Liver (tissue), 3 donors: ENCODE results near the gene IL17RB.

Source experiments
- EGR1 ChIP-seq, 2 donors: IDR thresholded peaks; 2 replicates each; pipeline ENCODE4 v1.6.1; 2016 to 2018; ENCODE audit warnings: antibody characterized with exemption in 2 of 2, low read depth in 2 of 2
- GABPA ChIP-seq, 2 donors: IDR thresholded peaks in 1 of 2; conservative IDR thresholded peaks in 1 of 2; 2 replicates each; pipeline ENCODE4 v1.6.1; 2016; ENCODE audit warnings: antibody characterized with exemption in 2 of 2, mild to moderate bottlenecking in 1 of 2, moderate library complexity in 1 of 2
- HNF4A ChIP-seq, 2 donors: conservative IDR thresholded peaks; 2 replicates each; pipeline ENCODE4 v1.6.1; 2016; ENCODE audit warnings: antibody characterized with exemption in 2 of 2, mild to moderate bottlenecking in 2 of 2
- JUND ChIP-seq, 2 donors: IDR thresholded peaks; 2 replicates each; pipeline ENCODE4 v1.6.1; 2016; ENCODE audit warnings: antibody characterized with exemption in 2 of 2
- RAD21 ChIP-seq, 2 donors: IDR thresholded peaks; 2 replicates each; pipeline ENCODE4 v1.6.1; 2016; ENCODE audit warnings: antibody characterized with exemption in 2 of 2, mild to moderate bottlenecking in 2 of 2
- SP1 ChIP-seq: IDR thresholded peaks from 2 replicates; pipeline ENCODE4 v1.6.1; 2018; ENCODE audit warnings: antibody characterized with exemption, mild to moderate bottlenecking
- YY1 ChIP-seq: IDR thresholded peaks from 2 replicates; pipeline ENCODE4 v1.6.1; 2016; ENCODE audit warnings: antibody characterized with exemption, mild to moderate bottlenecking
- TF ChIP-seq, protein P1 (sequence below): IDR thresholded peaks from 2 replicates; pipeline ENCODE4 v1.6.1; 2016; ENCODE audit warnings: antibody characterized with exemption
- TF ChIP-seq, protein P2 (sequence below): fragments of 150-350 bp; IDR thresholded peaks from 2 replicates; pipeline ENCODE4 v1.5.1; 2017; ENCODE audit warnings: improper control_type of control experiment, low read depth, low read length; ENCODE audit not compliant: missing input control
- TF ChIP-seq, protein P3 (sequence below): IDR thresholded peaks from 2 replicates; pipeline ENCODE4 v1.6.1; 2016; ENCODE audit warnings: antibody characterized with exemption
- TF ChIP-seq, protein P4 (sequence below): IDR thresholded peaks from 2 replicates; pipeline ENCODE4 v1.6.1; 2016; ENCODE audit warnings: antibody characterized with exemption, mild to moderate bottlenecking
- donor health status: healthy.
- donor health status: healthy.

DNA sequence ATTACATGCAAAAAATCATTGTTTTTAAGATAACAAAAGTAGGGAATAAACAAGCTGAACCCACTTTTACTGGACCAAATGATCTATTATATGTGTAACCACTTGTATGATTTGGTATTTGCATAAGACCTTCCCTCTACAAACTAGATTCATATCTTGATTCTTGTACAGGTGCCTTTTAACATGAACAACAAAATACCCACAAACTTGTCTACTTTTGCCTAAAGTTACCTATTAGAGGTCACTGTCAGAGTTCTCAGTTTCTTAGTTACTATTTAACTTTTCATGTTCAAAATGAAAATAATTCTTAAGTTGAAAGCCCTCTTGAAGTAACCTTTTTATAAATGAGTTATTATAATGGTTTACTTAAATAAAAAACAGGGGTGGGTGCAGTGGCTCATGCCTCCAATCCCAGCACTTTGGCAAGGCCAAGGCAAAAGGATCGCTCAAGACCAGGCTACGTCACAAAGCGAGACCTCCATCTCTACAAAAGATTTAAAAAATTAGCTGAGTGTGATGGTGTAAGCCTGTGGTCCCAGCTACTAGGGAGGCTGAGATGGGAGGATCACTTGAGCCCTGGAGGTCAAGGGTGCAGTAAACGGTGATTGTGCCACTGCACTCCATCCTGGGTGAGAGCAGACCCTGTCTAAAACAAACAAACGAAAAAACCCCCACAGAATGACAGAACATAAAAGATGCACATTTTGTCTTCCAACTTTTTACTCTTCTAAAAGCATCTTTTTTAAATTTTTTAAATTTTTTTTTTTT, 19.5 kb downstream of the IL17RB start:
- TF ChIP-seq, protein P1, sequence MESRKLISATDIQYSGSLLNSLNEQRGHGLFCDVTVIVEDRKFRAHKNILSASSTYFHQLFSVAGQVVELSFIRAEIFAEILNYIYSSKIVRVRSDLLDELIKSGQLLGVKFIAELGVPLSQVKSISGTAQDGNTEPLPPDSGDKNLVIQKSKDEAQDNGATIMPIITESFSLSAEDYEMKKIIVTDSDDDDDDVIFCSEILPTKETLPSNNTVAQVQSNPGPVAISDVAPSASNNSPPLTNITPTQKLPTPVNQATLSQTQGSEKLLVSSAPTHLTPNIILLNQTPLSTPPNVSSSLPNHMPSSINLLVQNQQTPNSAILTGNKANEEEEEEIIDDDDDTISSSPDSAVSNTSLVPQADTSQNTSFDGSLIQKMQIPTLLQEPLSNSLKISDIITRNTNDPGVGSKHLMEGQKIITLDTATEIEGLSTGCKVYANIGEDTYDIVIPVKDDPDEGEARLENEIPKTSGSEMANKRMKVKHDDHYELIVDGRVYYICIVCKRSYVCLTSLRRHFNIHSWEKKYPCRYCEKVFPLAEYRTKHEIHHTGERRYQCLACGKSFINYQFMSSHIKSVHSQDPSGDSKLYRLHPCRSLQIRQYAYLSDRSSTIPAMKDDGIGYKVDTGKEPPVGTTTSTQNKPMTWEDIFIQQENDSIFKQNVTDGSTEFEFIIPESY, result no peak
- TF ChIP-seq, protein P2, sequence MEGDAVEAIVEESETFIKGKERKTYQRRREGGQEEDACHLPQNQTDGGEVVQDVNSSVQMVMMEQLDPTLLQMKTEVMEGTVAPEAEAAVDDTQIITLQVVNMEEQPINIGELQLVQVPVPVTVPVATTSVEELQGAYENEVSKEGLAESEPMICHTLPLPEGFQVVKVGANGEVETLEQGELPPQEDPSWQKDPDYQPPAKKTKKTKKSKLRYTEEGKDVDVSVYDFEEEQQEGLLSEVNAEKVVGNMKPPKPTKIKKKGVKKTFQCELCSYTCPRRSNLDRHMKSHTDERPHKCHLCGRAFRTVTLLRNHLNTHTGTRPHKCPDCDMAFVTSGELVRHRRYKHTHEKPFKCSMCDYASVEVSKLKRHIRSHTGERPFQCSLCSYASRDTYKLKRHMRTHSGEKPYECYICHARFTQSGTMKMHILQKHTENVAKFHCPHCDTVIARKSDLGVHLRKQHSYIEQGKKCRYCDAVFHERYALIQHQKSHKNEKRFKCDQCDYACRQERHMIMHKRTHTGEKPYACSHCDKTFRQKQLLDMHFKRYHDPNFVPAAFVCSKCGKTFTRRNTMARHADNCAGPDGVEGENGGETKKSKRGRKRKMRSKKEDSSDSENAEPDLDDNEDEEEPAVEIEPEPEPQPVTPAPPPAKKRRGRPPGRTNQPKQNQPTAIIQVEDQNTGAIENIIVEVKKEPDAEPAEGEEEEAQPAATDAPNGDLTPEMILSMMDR, result no peak
- TF ChIP-seq RAD21 (IDR thresholded peaks at IDR 0.05), result no peak
- TF ChIP-seq, protein P3, sequence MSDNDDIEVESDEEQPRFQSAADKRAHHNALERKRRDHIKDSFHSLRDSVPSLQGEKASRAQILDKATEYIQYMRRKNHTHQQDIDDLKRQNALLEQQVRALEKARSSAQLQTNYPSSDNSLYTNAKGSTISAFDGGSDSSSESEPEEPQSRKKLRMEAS, result no peak
- no peak for TF ChIP-seq SP1
- no peak for TF ChIP-seq YY1
- TF ChIP-seq GABPA (IDR thresholded peaks at IDR 0.05 in 1 of 2, conservative IDR thresholded peaks at IDR 0.05 in 1 of 2), result no peak
- no peak for TF ChIP-seq HNF4A (conservative IDR thresholded peaks at IDR 0.05)
- TF ChIP-seq, protein P4, sequence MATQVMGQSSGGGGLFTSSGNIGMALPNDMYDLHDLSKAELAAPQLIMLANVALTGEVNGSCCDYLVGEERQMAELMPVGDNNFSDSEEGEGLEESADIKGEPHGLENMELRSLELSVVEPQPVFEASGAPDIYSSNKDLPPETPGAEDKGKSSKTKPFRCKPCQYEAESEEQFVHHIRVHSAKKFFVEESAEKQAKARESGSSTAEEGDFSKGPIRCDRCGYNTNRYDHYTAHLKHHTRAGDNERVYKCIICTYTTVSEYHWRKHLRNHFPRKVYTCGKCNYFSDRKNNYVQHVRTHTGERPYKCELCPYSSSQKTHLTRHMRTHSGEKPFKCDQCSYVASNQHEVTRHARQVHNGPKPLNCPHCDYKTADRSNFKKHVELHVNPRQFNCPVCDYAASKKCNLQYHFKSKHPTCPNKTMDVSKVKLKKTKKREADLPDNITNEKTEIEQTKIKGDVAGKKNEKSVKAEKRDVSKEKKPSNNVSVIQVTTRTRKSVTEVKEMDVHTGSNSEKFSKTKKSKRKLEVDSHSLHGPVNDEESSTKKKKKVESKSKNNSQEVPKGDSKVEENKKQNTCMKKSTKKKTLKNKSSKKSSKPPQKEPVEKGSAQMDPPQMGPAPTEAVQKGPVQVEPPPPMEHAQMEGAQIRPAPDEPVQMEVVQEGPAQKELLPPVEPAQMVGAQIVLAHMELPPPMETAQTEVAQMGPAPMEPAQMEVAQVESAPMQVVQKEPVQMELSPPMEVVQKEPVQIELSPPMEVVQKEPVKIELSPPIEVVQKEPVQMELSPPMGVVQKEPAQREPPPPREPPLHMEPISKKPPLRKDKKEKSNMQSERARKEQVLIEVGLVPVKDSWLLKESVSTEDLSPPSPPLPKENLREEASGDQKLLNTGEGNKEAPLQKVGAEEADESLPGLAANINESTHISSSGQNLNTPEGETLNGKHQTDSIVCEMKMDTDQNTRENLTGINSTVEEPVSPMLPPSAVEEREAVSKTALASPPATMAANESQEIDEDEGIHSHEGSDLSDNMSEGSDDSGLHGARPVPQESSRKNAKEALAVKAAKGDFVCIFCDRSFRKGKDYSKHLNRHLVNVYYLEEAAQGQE, result no peak
- TF ChIP-seq EGR1 (IDR thresholded peaks at IDR 0.05; ENCODE audit: low read depth in 2 of 2), result no peak
- TF ChIP-seq JUND (IDR thresholded peaks at IDR 0.05), result no peak
